Measurements from ENCODE around the gene MYH7.

MYH7 gene

DNA sequence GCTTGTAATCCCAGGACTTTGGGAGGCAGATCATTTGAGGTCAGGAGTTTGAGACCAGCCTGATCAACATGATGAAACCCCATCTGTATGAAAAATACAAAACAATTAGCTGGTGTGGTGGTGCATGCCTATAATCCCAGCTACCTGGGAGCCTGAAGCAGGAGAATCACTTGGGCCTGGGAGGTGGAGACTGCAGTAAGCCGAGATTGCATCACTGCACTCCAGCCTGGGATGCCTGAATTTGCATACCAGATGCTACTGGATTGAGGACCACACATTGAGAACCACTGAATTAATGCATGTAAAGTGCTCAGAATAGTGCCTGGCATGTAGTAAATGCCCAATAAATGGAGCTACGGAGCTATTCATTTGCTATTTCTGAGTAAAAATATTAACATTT is 14.9 kb upstream of the MYH7 start:
- TF ChIP-seq, protein P1, sequence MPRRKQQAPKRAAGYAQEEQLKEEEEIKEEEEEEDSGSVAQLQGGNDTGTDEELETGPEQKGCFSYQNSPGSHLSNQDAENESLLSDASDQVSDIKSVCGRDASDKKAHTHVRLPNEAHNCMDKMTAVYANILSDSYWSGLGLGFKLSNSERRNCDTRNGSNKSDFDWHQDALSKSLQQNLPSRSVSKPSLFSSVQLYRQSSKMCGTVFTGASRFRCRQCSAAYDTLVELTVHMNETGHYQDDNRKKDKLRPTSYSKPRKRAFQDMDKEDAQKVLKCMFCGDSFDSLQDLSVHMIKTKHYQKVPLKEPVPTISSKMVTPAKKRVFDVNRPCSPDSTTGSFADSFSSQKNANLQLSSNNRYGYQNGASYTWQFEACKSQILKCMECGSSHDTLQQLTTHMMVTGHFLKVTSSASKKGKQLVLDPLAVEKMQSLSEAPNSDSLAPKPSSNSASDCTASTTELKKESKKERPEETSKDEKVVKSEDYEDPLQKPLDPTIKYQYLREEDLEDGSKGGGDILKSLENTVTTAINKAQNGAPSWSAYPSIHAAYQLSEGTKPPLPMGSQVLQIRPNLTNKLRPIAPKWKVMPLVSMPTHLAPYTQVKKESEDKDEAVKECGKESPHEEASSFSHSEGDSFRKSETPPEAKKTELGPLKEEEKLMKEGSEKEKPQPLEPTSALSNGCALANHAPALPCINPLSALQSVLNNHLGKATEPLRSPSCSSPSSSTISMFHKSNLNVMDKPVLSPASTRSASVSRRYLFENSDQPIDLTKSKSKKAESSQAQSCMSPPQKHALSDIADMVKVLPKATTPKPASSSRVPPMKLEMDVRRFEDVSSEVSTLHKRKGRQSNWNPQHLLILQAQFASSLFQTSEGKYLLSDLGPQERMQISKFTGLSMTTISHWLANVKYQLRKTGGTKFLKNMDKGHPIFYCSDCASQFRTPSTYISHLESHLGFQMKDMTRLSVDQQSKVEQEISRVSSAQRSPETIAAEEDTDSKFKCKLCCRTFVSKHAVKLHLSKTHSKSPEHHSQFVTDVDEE (CRISPR knock-in tag; IDR thresholded peaks at IDR 0.05) = no peak
- TF ChIP-seq CSDC2 (CRISPR knock-in tag; IDR thresholded peaks at IDR 0.05) (no peak), POU6F1 (CRISPR knock-in tag; IDR thresholded peaks at IDR 0.05; ENCODE audit: borderline replicate concordance, low read depth) (no peak), PPARA (CRISPR knock-in tag; IDR thresholded peaks at IDR 0.05; ENCODE audit: borderline replicate concordance) (no peak), ZNF8 (CRISPR knock-in tag; IDR thresholded peaks at IDR 0.05) (no peak), CREB5 (CRISPR knock-in tag; IDR thresholded peaks at IDR 0.05; ENCODE audit: low read depth) (no peak), ARNTL (CRISPR knock-in tag; IDR thresholded peaks at IDR 0.05; ENCODE audit: borderline replicate concordance, low read depth) (no peak)
- ATAC-seq = no peak

DNA sequence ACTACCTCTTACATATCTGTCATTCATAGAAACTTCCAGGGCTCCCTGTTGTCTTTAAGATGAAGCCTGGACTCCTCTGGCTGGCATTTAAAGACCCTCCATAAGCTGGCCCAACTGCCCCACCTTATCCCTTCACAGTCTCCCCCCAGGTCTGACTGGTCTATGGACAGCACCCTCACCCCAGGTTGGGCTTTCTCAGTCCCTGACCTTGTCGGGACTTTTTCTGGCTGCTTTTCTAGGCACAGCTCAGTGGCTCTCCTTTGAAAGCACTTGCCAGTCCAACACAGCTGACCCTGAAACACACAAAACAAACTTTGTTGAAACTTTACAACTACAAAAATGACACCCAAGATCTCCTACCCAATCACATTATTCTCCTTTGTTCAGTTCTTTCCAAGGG is 13.9 kb upstream of the MYH7 start:
- no peak for ATAC-seq
- no peak for TF ChIP-seq RARB (CRISPR knock-in tag; IDR thresholded peaks at IDR 0.05)
- TF ChIP-seq, protein P2, sequence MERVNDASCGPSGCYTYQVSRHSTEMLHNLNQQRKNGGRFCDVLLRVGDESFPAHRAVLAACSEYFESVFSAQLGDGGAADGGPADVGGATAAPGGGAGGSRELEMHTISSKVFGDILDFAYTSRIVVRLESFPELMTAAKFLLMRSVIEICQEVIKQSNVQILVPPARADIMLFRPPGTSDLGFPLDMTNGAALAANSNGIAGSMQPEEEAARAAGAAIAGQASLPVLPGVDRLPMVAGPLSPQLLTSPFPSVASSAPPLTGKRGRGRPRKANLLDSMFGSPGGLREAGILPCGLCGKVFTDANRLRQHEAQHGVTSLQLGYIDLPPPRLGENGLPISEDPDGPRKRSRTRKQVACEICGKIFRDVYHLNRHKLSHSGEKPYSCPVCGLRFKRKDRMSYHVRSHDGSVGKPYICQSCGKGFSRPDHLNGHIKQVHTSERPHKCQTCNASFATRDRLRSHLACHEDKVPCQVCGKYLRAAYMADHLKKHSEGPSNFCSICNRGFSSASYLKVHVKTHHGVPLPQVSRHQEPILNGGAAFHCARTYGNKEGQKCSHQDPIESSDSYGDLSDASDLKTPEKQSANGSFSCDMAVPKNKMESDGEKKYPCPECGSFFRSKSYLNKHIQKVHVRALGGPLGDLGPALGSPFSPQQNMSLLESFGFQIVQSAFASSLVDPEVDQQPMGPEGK (CRISPR knock-in tag; IDR thresholded peaks at IDR 0.05; ENCODE audit: borderline replicate concordance) = no peak
- no peak for TF ChIP-seq POU6F1 (CRISPR knock-in tag; IDR thresholded peaks at IDR 0.05; ENCODE audit: borderline replicate concordance, low read depth)
- no peak for TF ChIP-seq ZNF70 (CRISPR knock-in tag; IDR thresholded peaks at IDR 0.05)
- no peak for TF ChIP-seq SNAI2 (CRISPR knock-in tag; IDR thresholded peaks at IDR 0.05)
- no peak for TF ChIP-seq CSDC2 (CRISPR knock-in tag; IDR thresholded peaks at IDR 0.05)
- TF ChIP-seq, protein P1 (CRISPR knock-in tag; IDR thresholded peaks at IDR 0.05) = no peak
- no peak for TF ChIP-seq TCF4 (CRISPR knock-in tag; IDR thresholded peaks at IDR 0.05; ENCODE audit: borderline replicate concordance)
- no peak for TF ChIP-seq ISL1 (CRISPR knock-in tag; IDR thresholded peaks at IDR 0.05)
- TF ChIP-seq GLIS3 (CRISPR knock-in tag; IDR thresholded peaks at IDR 0.05) = no peak
- TF ChIP-seq CREB5 (CRISPR knock-in tag; IDR thresholded peaks at IDR 0.05; ENCODE audit: low read depth) = no peak
